ENCODE results near the gene LIN7C. TPM values are rescaled to one million over a fixed set of nuclear protein-coding genes. Genes with fewer than 3 reads are reported as not detected.

Gene LIN7C
- total RNA-seq, 2 donors from 2014 or later, result 30.0 to 48.7 TPM

- Histone ChIP-seq H3K4me1 (replicated peaks) (no peaks in the 10 kb centered on the region), H3K4me3 (no peak overlapping the region), H3K27me3 (replicated peaks; ENCODE audit: insufficient read depth) (no peaks in the 10 kb centered on the region), H3K9me3 (no peaks in the 10 kb centered on the region), H3K36me3 (no peaks in the 10 kb centered on the region), H3K27ac (no peak overlapping the region)
- 45% methylated on average over 4 of the region's 4 CpGs for WGBS
- TF ChIP-seq POLR2AphosphoS5 (IDR thresholded peaks at IDR 0.05) (peak; percentile 30), POLR2A (IDR thresholded peaks at IDR 0.05) (no peak)
- TF ChIP-seq, protein P1, sequence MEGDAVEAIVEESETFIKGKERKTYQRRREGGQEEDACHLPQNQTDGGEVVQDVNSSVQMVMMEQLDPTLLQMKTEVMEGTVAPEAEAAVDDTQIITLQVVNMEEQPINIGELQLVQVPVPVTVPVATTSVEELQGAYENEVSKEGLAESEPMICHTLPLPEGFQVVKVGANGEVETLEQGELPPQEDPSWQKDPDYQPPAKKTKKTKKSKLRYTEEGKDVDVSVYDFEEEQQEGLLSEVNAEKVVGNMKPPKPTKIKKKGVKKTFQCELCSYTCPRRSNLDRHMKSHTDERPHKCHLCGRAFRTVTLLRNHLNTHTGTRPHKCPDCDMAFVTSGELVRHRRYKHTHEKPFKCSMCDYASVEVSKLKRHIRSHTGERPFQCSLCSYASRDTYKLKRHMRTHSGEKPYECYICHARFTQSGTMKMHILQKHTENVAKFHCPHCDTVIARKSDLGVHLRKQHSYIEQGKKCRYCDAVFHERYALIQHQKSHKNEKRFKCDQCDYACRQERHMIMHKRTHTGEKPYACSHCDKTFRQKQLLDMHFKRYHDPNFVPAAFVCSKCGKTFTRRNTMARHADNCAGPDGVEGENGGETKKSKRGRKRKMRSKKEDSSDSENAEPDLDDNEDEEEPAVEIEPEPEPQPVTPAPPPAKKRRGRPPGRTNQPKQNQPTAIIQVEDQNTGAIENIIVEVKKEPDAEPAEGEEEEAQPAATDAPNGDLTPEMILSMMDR (IDR thresholded peaks at IDR 0.05), result peak; percentile 80 to 97 (median 88)
- DNase-seq (ENCODE audit: low spot score), result peak; percentile 59
- intact Hi-C loops (cut with DNase I), result loop anchor here (2.0 to 5.0 kb wide), 2 partner anchors 189 to 301 kb away; no protein-coding TSS in a partner anchor
Measured at GRCh38 chr11:27485930-27486773, 20.4 kb downstream of the LIN7C start.

DNA sequence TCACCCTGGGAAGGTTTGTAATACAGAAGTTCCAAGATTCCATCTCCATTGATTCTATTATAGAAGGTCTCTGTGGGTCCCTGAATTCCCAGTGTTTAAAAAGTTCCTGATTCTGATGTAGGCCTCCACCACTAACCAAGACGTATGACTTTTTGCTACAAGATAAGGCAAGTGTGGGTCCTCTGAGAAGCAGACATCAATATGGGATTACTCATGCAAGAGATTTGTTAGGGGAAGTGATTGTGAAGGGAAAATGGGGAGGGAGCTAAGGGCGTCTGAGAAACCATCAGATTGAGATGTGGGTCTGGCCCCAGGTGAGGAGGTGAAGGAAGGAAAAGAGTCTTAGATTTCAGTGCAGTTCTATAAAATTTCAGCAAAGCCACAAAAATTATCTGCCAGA is 23.8 kb downstream of the LIN7C start:
- H3K27me3 ChIP-seq (replicated peaks; ENCODE audit: insufficient read depth), result no peaks in the 10 kb centered on the region
- H3K9me3 ChIP-seq, result no peaks in the 10 kb centered on the region
- H3K36me3 ChIP-seq, result no peaks in the 10 kb centered on the region
- TF ChIP-seq POLR2A (IDR thresholded peaks at IDR 0.05) (no peak), POLR2AphosphoS5 (IDR thresholded peaks at IDR 0.05) (no peak)
- TF ChIP-seq, protein P1 (IDR thresholded peaks at IDR 0.05), result no peak
- H3K27ac ChIP-seq, result no peak overlapping the region
- no peak for DNase-seq (ENCODE audit: low spot score)
- no peaks in the 10 kb centered on the region for H3K4me1 ChIP-seq (replicated peaks)
- intact Hi-C loops (cut with DNase I), result no loop called here
- WGBS, result 95% methylated on average over 2 of the region's 2 CpGs
- no peak overlapping the region for H3K4me3 ChIP-seq

DNA sequence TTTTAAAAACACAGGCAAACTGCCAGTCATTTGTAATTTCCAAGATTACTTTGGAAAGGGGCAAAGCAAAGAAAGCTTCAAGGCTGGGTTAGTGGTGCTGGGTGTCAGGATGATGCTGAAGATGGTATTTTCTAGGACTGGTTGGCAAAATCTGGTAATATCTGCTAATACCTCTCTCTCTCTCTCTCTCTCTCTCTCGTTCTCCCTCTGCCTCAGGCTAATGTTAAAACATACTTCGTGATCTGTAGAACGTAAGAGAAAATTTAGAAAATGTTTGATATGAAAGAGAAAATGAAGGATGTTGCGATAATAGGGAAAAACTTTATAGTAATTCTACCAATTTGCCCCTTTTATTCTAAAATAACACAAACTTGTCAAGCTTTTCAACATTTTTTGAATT is 24.6 kb downstream of the LIN7C start:
- DNase-seq (ENCODE audit: low spot score), result no peak
- Histone ChIP-seq H3K9me3 (no peaks in the 10 kb centered on the region), H3K4me1 (replicated peaks) (no peaks in the 10 kb centered on the region), H3K36me3 (no peaks in the 10 kb centered on the region), H3K27ac (no peak overlapping the region), H3K27me3 (replicated peaks; ENCODE audit: insufficient read depth) (no peaks in the 10 kb centered on the region), H3K4me3 (no peak overlapping the region)
- intact Hi-C loops (cut with DNase I), result no loop called here
- WGBS, result 89% methylated on average over 4 of the region's 4 CpGs
- no peak for TF ChIP-seq POLR2AphosphoS5 (IDR thresholded peaks at IDR 0.05)
- TF ChIP-seq, protein P1 (IDR thresholded peaks at IDR 0.05), result no peak
- TF ChIP-seq POLR2A (IDR thresholded peaks at IDR 0.05), result no peak

GRCh38 chr11:27477831-27478230 is 28.7 kb downstream of the LIN7C start:
- Histone ChIP-seq H3K4me3 (no peak overlapping the region), H3K36me3 (no peaks in the 10 kb centered on the region), H3K27ac (no peak overlapping the region), H3K9me3 (no peaks in the 10 kb centered on the region), H3K27me3 (replicated peaks; ENCODE audit: insufficient read depth) (no peaks in the 10 kb centered on the region), H3K4me1 (replicated peaks) (no peaks in the 10 kb centered on the region)
- intact Hi-C loops (cut with DNase I), result loop anchor here (10.0 kb wide), 1 partner anchor 113 kb away; the partner anchor contains the start of gene CCDC34
- TF ChIP-seq POLR2A (IDR thresholded peaks at IDR 0.05) (no peak), POLR2AphosphoS5 (IDR thresholded peaks at IDR 0.05) (no peak)
- TF ChIP-seq, protein P1 (IDR thresholded peaks at IDR 0.05), result no peak
- DNase-seq (ENCODE audit: low spot score), result no peak
- WGBS, result 74% methylated on average over 2 of the region's 2 CpGs

DNA sequence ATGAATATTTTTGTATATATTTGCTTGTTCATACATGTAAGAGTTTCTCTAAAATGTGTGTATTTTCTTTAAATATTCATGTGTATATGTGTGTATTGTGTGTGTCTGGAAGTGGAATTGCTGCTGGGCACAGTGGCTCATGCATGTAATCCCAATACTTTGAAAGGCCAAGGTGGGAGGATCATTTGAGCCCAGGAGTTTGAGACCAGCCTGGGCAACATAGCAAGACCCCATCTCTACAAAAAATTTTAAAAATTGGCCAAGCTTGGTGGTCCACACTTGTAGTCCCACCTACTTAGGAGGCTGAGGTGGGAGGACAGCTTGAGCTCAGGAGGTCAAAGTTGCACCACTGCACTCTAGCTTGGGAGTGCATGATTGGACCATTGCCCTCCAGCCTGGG is 29.3 kb downstream of the LIN7C start:
- Histone ChIP-seq H3K27ac (no peak overlapping the region), H3K27me3 (replicated peaks; ENCODE audit: insufficient read depth) (no peaks in the 10 kb centered on the region), H3K9me3 (no peaks in the 10 kb centered on the region), H3K4me1 (replicated peaks) (no peaks in the 10 kb centered on the region), H3K36me3 (no peaks in the 10 kb centered on the region), H3K4me3 (no peak overlapping the region)
- intact Hi-C loops (cut with DNase I), result loop anchor here (10.0 kb wide), 1 partner anchor 112 kb away; the partner anchor contains the start of gene CCDC34
- TF ChIP-seq, protein P1 (IDR thresholded peaks at IDR 0.05), result no peak
- no peak for TF ChIP-seq POLR2A (IDR thresholded peaks at IDR 0.05)
- TF ChIP-seq POLR2AphosphoS5 (IDR thresholded peaks at IDR 0.05), result no peak
- DNase-seq (ENCODE audit: low spot score), result no peak
